ENCODE results near the gene ITPR2.
"Not testable (repeated sequence)": the region's sequence is repeated elsewhere in the genome, so short reads cannot be mapped to it uniquely, and the experiment has no call there.

The ITPR2 gene

GRCh38 chr12:26783816-26784379 is 49.1 kb downstream of the ITPR2 start:
- not testable (repeated sequence) for DNase-seq

DNA sequence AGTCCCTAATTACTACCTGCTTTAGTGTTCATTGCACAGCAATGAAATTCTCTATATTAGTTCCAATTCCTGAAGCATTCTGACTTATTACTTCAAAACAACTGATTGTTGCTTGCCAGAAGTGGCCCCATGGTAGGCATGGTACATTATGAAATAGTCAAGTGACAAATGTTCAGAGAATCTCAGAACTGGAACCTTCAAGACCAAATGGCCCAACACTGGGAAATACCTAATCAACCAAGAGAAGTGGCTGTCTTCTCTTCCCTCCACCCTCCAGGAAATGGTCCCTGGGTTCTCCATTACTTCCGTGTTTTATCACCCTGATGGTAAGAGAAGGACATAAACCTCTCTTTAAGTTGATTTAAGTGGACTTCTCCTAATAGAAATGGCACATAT is 49.9 kb downstream of the ITPR2 start:
- no peak for DNase-seq

DNA sequence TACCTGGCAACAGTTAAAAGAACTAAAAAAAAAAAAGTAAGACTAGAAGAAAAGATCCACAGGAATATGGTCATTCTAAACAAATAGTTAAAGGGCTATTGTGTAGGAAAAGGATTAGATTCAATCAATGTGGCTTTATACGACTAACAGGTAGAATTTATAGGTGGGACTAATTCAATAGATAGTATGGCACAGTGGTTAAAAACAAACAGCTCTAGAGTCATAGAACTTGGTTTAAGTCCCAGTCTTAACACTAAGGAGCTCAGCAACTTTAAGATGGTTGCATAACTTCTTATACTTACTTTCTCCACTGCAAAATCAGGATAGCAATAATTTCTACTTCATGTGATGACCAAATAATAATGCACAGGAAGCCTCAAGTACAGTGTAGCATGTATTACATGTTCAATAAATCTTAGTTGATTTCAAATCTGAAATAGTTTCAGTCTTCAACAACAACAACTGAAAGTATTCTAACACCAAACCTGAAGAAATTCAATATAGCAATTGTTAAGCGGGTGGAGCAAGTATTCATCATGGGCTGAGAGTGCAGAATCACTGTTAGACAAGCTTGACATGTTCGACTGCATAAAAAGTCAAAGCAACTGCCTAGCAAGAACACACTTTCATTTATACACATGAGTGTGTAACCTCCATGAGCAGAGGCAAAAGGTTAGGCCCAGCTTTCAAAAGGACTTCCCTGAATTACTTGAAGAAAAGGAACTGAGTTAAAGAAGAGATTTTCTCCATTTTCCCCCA is 50.4 kb downstream of the ITPR2 start:
- DNase-seq: no peak

- DNase-seq: not testable (repeated sequence)
Observed at GRCh38 chr12:26780656-26781055, 52.3 kb downstream of the ITPR2 start.

GRCh38 chr12:26778173-26778775 is 54.7 kb downstream of the ITPR2 start:
- not testable (repeated sequence) for DNase-seq

DNA sequence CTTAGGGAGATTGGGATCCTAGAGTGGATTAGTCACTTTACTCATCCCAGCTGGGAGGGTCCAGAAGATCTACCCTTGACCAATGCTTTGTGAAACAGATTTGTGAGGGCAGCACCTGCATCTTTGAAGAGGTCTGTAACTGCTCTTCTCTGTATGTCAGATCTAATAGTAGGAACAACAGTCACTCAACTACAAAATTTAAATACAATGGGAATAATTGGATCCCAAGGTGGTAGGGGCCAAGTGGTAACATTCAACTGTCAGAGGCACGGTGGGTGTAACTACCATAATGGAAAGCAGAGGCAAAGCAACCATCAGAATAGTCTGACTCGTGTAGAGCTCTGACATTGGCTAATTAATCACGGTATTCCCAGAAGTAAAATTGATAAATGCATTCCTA is 55.8 kb downstream of the ITPR2 start:
- DNase-seq: no peak

GRCh38 chr12:26775991-26776390 is 57.0 kb downstream of the ITPR2 start:
- DNase-seq: not testable (repeated sequence)

GRCh38 chr12:26773313-26774104 is 59.5 kb downstream of the ITPR2 start:
- DNase-seq: no peak

- DNase-seq: no peak
Observed at GRCh38 chr12:26771861-26772260, 61.1 kb downstream of the ITPR2 start.

- DNase-seq: no peak
Observed at GRCh38 chr12:26770239-26771070, 62.5 kb downstream of the ITPR2 start.

DNA sequence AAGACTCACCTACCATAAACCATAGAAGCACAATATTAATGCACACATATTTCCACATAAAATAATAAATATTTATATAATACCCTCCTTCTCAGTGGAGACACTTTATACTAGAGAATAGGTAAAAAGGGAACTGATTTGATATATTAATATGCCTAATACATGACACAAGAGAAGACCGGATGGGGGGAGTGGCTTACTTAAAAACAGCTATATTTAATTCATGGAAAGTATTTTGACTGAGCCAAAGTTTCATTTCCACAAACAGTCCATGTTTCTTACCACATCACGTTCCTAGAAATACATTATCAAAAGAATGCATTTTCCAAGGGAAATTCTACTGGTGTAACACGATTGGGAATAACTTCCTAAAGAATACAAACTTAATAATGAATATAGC is 63.4 kb downstream of the ITPR2 start:
- no peak for DNase-seq

GRCh38 chr12:26768611-26769603 is 64.1 kb downstream of the ITPR2 start:
- peak; percentile 88 for DNase-seq

- no peak for DNase-seq
Observed at GRCh38 chr12:26767865-26768264, 65.1 kb downstream of the ITPR2 start.

DNA sequence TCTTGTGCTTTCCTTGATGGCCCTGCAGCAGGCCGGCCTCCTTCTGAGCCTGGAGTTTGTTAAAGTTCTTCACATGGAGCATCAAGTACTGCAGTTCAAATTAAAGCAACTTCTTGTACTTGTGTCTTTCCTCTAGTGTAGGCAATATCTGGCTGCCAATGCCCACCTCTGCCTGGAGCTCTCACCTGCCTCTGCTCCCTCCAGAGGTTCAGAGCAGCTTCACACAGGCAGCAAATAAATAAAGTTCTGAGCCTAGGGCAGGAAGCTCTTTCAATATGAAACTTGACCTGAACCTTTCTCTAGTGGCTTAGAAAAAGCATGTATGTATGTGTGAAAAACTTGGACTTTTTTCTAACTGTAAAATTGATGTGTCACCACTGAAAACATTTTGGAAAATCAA is 65.9 kb downstream of the ITPR2 start:
- peak; percentile 12 for DNase-seq

DNA sequence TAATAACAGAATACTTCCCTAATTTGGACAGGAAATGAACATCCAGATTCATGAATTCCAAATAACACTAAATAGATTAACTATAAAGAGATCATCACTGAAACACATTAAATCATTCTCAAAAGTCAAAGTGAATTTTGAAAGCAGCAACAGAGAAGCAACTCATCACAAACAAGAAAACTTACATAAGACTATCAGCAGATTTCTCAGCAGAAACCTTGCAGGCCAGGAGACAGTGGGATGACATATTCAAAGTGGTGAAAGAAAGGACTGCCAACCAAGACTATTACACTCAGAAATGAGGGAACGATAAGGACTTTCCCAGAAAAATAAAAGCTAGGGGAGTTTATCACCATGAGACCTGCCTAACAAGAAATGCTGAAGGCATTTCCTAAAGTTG is 70.8 kb downstream of the ITPR2 start:
- no peak for DNase-seq

DNA sequence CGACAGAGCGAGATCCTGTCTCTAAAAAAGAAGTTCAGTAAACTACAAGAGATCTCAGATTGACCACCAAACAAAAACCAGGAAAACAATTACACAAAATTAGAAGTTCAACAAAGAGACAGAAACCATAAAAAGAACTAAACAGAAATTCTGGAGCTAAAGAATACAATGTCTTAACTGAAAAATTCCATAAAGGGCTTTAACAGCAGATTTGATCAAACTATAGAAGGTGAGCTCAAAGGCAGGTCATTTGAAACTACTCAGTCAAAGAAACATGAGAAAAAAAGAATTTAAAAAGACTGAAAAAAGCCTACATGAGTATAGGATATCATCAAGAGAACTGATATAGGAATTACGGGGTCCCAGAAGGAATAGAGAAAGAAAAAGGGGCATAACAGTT is 71.2 kb downstream of the ITPR2 start:
- no peak for DNase-seq

- DNase-seq: no peak
Observed at GRCh38 chr12:26760657-26761293, 72.2 kb downstream of the ITPR2 start.

GRCh38 chr12:26755362-26755761 is 77.6 kb downstream of the ITPR2 start:
- DNase-seq: not testable (repeated sequence)

GRCh38 chr12:26754148-26754547 is 78.8 kb downstream of the ITPR2 start:
- no peak for DNase-seq

- no peak for DNase-seq
Observed at GRCh38 chr12:26751179-26751578, 81.8 kb downstream of the ITPR2 start.

Data from NCI-H146 (cell line).